Fibroblast of mammary gland (primary cell): Measurements from ENCODE around the gene SEMA6B.
"Not testable (repeated sequence)": the region's sequence is repeated elsewhere in the genome, so short reads cannot be mapped to it uniquely, and the experiment has no call there.

ENCODE experiments used
- DNase-seq: peaks from one replicate; pipeline ENCODE4 v3.0.0-alpha.2; 2010; ENCODE audit warnings: low read depth
- H3K4me3 ChIP-seq: 2 replicates; pipeline ENCODE4 v1.5.1; 2011; ENCODE audit warnings: low read depth, mild to moderate bottlenecking, low read length, moderate library complexity; ENCODE audit not compliant: control insufficient read depth
- TF ChIP-seq, protein P1 (sequence below): conservative IDR thresholded peaks from 2 replicates; pipeline ENCODE4 v1.5.1; 2011; ENCODE audit warnings: low read depth, low read length, inconsistent platforms; ENCODE audit not compliant: control insufficient read depth, insufficient read depth

Gene SEMA6B

GRCh38 chr19:4600893-4601292 is 41.4 kb upstream of the SEMA6B start:
- TF ChIP-seq, protein P1, sequence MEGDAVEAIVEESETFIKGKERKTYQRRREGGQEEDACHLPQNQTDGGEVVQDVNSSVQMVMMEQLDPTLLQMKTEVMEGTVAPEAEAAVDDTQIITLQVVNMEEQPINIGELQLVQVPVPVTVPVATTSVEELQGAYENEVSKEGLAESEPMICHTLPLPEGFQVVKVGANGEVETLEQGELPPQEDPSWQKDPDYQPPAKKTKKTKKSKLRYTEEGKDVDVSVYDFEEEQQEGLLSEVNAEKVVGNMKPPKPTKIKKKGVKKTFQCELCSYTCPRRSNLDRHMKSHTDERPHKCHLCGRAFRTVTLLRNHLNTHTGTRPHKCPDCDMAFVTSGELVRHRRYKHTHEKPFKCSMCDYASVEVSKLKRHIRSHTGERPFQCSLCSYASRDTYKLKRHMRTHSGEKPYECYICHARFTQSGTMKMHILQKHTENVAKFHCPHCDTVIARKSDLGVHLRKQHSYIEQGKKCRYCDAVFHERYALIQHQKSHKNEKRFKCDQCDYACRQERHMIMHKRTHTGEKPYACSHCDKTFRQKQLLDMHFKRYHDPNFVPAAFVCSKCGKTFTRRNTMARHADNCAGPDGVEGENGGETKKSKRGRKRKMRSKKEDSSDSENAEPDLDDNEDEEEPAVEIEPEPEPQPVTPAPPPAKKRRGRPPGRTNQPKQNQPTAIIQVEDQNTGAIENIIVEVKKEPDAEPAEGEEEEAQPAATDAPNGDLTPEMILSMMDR, result no peak
- DNase-seq, result no peak
- H3K4me3 ChIP-seq, result no peak overlapping the region

DNA sequence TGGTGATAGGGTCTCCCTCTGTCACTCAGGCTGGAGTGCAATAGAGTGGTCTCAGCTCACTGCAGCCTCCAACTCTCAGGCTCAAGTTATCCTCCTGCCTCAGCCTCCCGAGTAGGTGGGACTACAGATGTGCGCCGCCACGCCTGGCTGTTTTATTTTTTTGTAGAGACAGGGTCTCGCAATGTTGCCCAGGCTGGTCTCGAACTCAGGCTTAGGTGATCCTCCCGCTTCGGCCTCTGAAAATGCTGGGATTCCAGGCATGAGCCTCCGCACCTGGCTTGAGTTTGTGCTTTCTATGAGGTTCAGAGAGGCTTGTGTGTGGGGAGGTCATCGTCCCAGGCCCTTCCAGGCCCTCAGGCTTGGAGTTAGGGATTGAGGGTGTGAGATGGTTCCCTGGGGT is 40.6 kb upstream of the SEMA6B start:
- TF ChIP-seq, protein P1, result no peak
- DNase-seq, result no peak
- no peak overlapping the region for H3K4me3 ChIP-seq

DNA sequence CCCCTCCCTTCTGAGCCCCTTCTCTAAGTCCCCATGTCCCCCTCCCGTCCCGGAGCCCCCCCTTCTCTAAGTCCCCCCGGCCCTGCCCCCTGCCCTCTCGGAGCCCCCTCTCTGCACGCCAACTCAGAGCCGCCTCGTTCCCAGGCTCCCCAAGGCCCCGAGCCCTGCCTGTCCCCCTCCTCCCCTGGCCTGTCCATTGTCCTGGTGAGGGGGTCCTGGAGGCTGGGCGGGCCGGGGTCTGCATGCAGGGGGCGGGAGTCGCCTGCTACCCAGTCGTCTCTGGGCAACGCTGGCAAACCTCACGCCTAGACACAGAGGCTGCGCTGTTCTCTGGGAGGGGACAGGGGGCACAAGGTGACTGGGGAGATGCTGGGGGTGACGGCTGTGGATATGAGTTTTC is 39.2 kb upstream of the SEMA6B start:
- H3K4me3 ChIP-seq, result no peak overlapping the region

DNA sequence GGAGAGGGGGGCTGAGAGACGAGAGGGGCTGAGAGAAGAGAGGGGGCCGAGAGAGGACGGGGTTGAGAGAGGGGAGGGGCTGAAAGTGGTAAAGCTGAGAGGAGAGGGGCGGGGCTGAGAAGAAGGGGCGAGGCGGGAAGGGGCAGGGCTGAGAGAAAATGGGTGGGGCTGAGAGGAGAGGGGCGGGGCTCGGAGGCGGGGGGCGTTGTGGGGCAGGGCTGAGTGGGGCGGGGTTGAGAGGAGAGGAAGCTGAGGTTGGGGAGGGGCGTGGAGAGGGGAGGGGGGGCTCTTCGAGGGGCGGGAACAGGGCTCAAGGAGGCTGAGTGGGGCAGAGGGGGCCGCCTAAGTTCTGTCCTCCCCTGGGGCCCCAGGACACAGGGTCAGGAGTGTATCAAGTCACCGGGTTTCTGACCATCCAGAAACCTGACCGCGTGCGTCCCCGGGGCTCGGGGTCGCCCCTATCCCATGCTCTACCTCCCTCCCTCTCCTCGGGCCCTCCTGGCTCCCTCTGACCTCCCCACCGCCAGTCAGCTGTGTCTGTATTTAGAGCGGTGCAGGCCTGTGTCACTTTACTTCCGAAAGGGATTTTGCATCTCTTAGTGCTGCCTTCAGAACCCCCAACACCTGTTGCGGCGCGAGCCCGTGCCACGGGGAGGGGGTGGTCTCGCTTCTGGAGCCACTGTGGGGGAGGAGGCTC is 38.6 kb upstream of the SEMA6B start:
- H3K4me3 ChIP-seq, result no peak overlapping the region
- TF ChIP-seq, protein P1, result no peak
- DNase-seq, result no peak

More for the DNA sequence above, 39.2 kb upstream of the SEMA6B start:
- TF ChIP-seq, protein P1, result no peak
- no peak for DNase-seq

DNA sequence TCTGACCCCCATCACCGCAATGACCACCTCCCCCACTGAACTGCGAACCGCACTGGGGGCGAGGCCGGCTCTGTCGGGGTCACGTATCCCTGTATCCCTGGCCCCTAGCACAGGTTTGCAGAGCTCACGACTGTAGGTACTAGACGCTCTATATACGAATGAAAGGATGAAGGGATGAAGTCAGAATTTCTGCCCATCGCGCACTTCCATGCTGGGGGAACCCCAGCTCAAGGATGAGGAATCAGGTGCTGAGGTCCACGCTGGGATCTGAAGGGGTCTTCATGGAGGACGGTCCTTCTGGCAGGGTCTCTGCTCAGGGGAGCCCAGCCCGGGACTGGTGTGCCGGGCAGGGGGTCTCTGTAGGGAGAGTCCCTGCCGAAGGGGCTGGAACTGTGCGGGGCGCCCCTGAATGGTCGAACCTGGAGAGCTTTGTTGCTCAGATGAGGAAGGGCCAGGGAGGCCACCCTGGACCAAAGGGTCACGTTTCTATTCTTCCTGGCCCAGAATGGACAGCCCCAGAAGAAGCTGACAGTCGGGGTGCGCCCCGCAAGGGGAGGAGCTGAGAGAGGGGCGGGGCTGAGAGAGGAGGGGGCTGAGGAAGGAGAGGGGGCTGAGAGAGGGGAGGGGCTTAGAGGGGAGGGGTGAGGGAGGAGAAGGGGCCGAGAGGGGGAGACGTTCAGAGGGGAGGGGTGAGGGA is 37.9 kb upstream of the SEMA6B start:
- TF ChIP-seq, protein P1, result no peak
- H3K4me3 ChIP-seq, result no peak overlapping the region
- no peak for DNase-seq

DNA sequence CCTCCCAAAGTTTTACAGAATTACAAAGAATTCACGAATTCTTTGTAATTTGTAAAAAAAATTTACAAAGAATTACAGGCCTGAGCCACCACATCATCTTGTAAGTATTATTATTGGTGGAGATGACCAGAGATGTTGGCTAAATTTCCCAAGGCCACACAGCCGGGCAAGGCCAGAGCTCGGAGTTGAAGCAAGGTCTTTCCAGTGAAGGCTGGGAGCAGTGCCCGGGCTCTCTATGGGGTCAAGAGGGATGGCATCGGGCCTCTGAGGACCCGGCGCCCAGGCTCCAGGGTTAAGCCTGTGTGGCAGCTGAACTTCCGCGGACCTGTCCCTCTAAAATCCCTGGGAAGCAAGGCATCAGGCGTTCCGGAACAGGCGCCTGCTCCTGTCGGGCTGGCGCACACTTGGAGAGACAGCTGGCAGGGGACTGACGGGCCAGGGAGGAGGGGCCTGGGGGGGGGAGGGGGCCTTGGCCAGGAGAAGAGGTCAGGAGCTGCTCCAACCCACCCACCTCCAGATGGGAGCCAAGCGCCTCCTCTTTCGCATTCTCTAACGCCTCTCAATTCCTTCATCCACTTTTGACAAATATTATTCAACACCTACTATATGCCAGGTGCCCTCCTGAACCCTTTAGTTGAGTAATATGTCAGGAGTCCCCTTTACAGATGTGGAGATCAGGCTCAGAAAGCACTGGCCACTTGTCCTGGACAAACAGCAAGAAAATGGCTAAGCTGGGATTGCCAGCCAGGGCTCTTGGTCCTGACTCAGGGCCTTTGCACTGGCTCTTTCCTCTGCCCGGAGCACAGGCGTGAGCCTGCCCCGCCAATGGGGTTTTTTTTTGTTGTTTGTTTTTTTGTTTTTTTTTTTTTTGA is 36.8 kb upstream of the SEMA6B start:
- TF ChIP-seq, protein P1, result no peak

GRCh38 chr19:4595158-4595557 is 35.7 kb upstream of the SEMA6B start:
- not testable (repeated sequence) for DNase-seq

More for the DNA sequence above, 36.8 kb upstream of the SEMA6B start:
- H3K4me3 ChIP-seq, result no peak overlapping the region
- DNase-seq, result no peak

More at GRCh38 chr19:4595158-4595557, 35.7 kb upstream of the SEMA6B start:
- H3K4me3 ChIP-seq, result not testable (repeated sequence)
